HEK293 (cell line): ENCODE data around the gene UFC1.

ENCODE experiments used
- CTCF ChIP-seq: fragments of 450-650 bp; formaldehyde crosslinking; IDR thresholded peaks from 2 replicates; pipeline ENCODE4 v1.5.1; 2016; ENCODE audit warnings: missing biosample characterization, missing genetic modification characterization
- KLF16 ChIP-seq: fragments of 450-650 bp; formaldehyde crosslinking; IDR thresholded peaks from 2 replicates; pipeline ENCODE4 v1.5.1; 2017; ENCODE audit warnings: missing biosample characterization, missing genetic modification characterization
- REST ChIP-seq: fragments of 450-650 bp; formaldehyde crosslinking; IDR thresholded peaks from 2 replicates; pipeline ENCODE4 v1.5.1; 2016; ENCODE audit warnings: missing biosample characterization, missing genetic modification characterization
- YY1 ChIP-seq: fragments of 450-650 bp; formaldehyde crosslinking; IDR thresholded peaks from 2 replicates; pipeline ENCODE4 v1.5.1; 2018; ENCODE audit warnings: missing biosample characterization, missing genetic modification characterization
- ZBTB11 ChIP-seq: fragments of 450-650 bp; formaldehyde crosslinking; conservative IDR thresholded peaks from 2 replicates; pipeline ENCODE4 v1.5.1; 2016; ENCODE audit warnings: low read depth, missing biosample characterization, missing genetic modification characterization
- ZBTB20 ChIP-seq: fragments of 450-650 bp; formaldehyde crosslinking; IDR thresholded peaks from 2 replicates; pipeline ENCODE4 v1.5.1; 2016; ENCODE audit warnings: missing biosample characterization, missing genetic modification characterization
- ZBTB49 ChIP-seq: fragments of 450-650 bp; formaldehyde crosslinking; IDR thresholded peaks from 2 replicates; pipeline ENCODE4 v1.5.1; 2016; ENCODE audit warnings: missing biosample characterization, missing genetic modification characterization, low read depth
- ZNF529 ChIP-seq: fragments of 450-650 bp; formaldehyde crosslinking; IDR thresholded peaks from 2 replicates; pipeline ENCODE4 v1.5.1; 2017; ENCODE audit warnings: missing genetic modification characterization, missing biosample characterization; ENCODE audit not compliant: insufficient replicate concordance
- ZNF561 ChIP-seq: fragments of 450-650 bp; IDR thresholded peaks from 2 replicates; pipeline ENCODE4 v1.5.1; 2018; ENCODE audit warnings: missing biosample characterization, missing genetic modification characterization, borderline replicate concordance

- TF ChIP-seq ZNF529 (no peak), CTCF (tag by site-specific recombination) (no peak), ZBTB20 (tag by site-specific recombination) (peak; percentile 82), ZNF561 (no peak), ZBTB11 (tag by site-specific recombination) (no peak; the same call in 1 of the 2 replicates), ZBTB49 (no peak), KLF16 (peak; percentile 88), REST (tag by site-specific recombination) (no peak; the same call in 1 of the 2 replicates), YY1 (no peak)
Observed at GRCh38 chr1:161131523-161132409, 22.0 kb upstream of the UFC1 start.
